H1 (cell line): ENCODE measurements around the gene RNF128. TPM values are rescaled to one million over a fixed set of nuclear protein-coding genes. Genes with fewer than 3 reads are reported as not detected.
A peak's percentile ranks its signal among the peaks of the same experiment; 100 is the strongest.

Source experiments
- CTCF ChIA-PET: fragments of 300-600 bp; sonication (Branson Sonifier 250); formaldehyde crosslinking; loops from one replicate; lab custom pipeline; 2021; ENCODE audit not compliant: partially characterized antibody; lab: Charles Lee
- POLR2A ChIA-PET: fragments of 300-600 bp; sonication (Branson Sonifier 250); formaldehyde crosslinking; loops from one replicate; lab custom pipeline; 2021; ENCODE audit warnings: inconsistent platforms; ENCODE audit not compliant: partially characterized antibody; lab: Charles Lee
- DNase-seq, 2 experiments: peaks; one replicate each; pipeline versions ENCODE4 v3.0.0 to v3.0.0-alpha.2; 2010 to 2022; ENCODE audit warnings: low spot score in 2 of 2, low read depth in 1 of 2, mixed read lengths in 1 of 2
- FAIRE-seq: peaks from 2 replicates; lab custom pipeline; 2011; peaks lifted over from hg19 to GRCh38; lab: Jason Lieb, UNC
- H2AFZ ChIP-seq: 2 replicates; pipeline ENCODE4 v1.8.1; 2012; ENCODE audit warnings: low read length, inconsistent platforms
- H2AK5ac ChIP-seq: 2 replicates; pipeline ENCODE4 v1.6.1; 2013; ENCODE audit warnings: low read depth, low read length
- H2BK120ac ChIP-seq: replicated peaks from 2 replicates; pipeline ENCODE3; 2013; ENCODE audit warnings: low read depth, low read length, inconsistent platforms
- H2BK12ac ChIP-seq: 2 replicates; pipeline ENCODE4 v1.6.1; 2013; ENCODE audit warnings: low read depth, low read length
- H2BK15ac ChIP-seq: 2 replicates; pipeline ENCODE4 v1.6.1; 2013; ENCODE audit warnings: low read length
- H2BK20ac ChIP-seq: 2 replicates; pipeline ENCODE4 v1.6.1; 2013; ENCODE audit warnings: low read length
- H2BK5ac ChIP-seq: 2 replicates; pipeline ENCODE4 v1.6.1; 2013; ENCODE audit warnings: low read depth, low read length
- H3K14ac ChIP-seq: 2 replicates; pipeline ENCODE4 v1.6.1; 2013; ENCODE audit warnings: inconsistent platforms; ENCODE audit not compliant: insufficient read length
- H3K18ac ChIP-seq: 2 replicates; pipeline ENCODE4 v1.6.1; 2013; ENCODE audit warnings: low read length; ENCODE audit errors: extremely low read depth
- H3K23ac ChIP-seq: 2 replicates; pipeline ENCODE4 v1.6.1; 2013; ENCODE audit warnings: inconsistent platforms; ENCODE audit not compliant: insufficient read length
- H3K23me2 ChIP-seq: 2 replicates; pipeline ENCODE4 v1.6.1; 2013; ENCODE audit warnings: low read depth, low read length
- H3K27ac ChIP-seq: 2 replicates; pipeline ENCODE4 v1.6.1; 2011; ENCODE audit warnings: low read depth, low read length, inconsistent platforms
- H3K27me3 ChIP-seq, 4 experiments: replicated peaks in 1 of 4; 1 replicate in 1 of 4; 2 replicates in 3 of 4; pipeline versions ENCODE4 v1.6.1 to v1.8.1; 2011 to 2013; ENCODE audit warnings: low read length in 3 of 4, mild to moderate bottlenecking in 3 of 4, inconsistent platforms in 2 of 4, mixed read lengths in 2 of 4, moderate library complexity in 1 of 4; ENCODE audit not compliant: control insufficient read depth in 3 of 4, insufficient read depth in 3 of 4; ENCODE audit errors: extremely low read depth in 1 of 4
- H3K36me3 ChIP-seq, 4 experiments: 2 replicates each; pipeline versions ENCODE4 v1.6.1 to v1.8.1; 2011 to 2013; ENCODE audit warnings: mild to moderate bottlenecking in 4 of 4, low read length in 3 of 4, moderate library complexity in 2 of 4, control low read depth in 1 of 4, inconsistent platforms in 1 of 4; ENCODE audit not compliant: insufficient read depth in 4 of 4, control insufficient read depth in 2 of 4
- H3K4ac ChIP-seq: replicated peaks from 2 replicates; pipeline ENCODE3; 2013; ENCODE audit warnings: low read length, low read depth, mixed read lengths, inconsistent platforms; ENCODE audit not compliant: insufficient read length
- H3K4me1 ChIP-seq, 4 experiments: replicated peaks in 1 of 4; 1 replicate in 1 of 4; 2 replicates in 3 of 4; pipeline versions ENCODE4 v1.6.1 to v1.8.1; 2011 to 2013; ENCODE audit warnings: low read length in 3 of 4, inconsistent platforms in 2 of 4, mixed read lengths in 1 of 4; ENCODE audit not compliant: insufficient read depth in 4 of 4, control insufficient read depth in 3 of 4
- H3K4me2 ChIP-seq, 2 experiments: 2 replicates each; pipeline versions ENCODE4 v1.6.1 to v1.8.1; 2011 to 2013; ENCODE audit warnings: low read depth in 2 of 2, low read length in 2 of 2, control low read depth in 1 of 2, inconsistent platforms in 1 of 2, mild to moderate bottlenecking in 1 of 2; ENCODE audit not compliant: insufficient read depth in 1 of 2
- H3K4me3 ChIP-seq, 4 experiments: fragments of 200-600, 300-600 bp in 1 of 4; sonication (generic), shearing (Covaris generic), sonication (Bioruptor Twin) in 1 of 4; 2 replicates each; pipeline versions ENCODE4 v1.5.1 to v1.8.1; 2011 to 2016; ENCODE audit warnings: low read length in 4 of 4, low read depth in 3 of 4, control low read depth in 2 of 4, inconsistent platforms in 2 of 4, mild to moderate bottlenecking in 2 of 4, mixed read lengths in 1 of 4, moderate library complexity in 1 of 4; ENCODE audit not compliant: insufficient read depth in 2 of 4; ENCODE audit errors: extremely low read depth in 1 of 4
- H3K56ac ChIP-seq: replicated peaks from 2 replicates; pipeline ENCODE3; 2013; ENCODE audit warnings: low read depth, mild to moderate bottlenecking, mixed read lengths, low read length, inconsistent platforms; ENCODE audit not compliant: insufficient read length
- H3K79me1 ChIP-seq: 2 replicates; pipeline ENCODE4 v1.6.1; 2013; ENCODE audit warnings: low read depth, low read length, control low read depth
- H3K79me2 ChIP-seq, 2 experiments: 2 replicates each; pipeline versions ENCODE4 v1.6.1 to v1.8.1; 2012 to 2013; ENCODE audit warnings: low read length in 2 of 2, mild to moderate bottlenecking in 2 of 2, inconsistent platforms in 1 of 2; ENCODE audit not compliant: insufficient read depth in 2 of 2, control insufficient read depth in 1 of 2
- H3K9ac ChIP-seq, 4 experiments: replicated peaks in 1 of 4; 1 replicate in 1 of 4; 2 replicates in 3 of 4; pipeline versions ENCODE4 v1.6.1 to v1.8.1; 2011 to 2013; ENCODE audit warnings: low read depth in 3 of 4, low read length in 3 of 4, control low read depth in 2 of 4, mild to moderate bottlenecking in 2 of 4, moderate library complexity in 2 of 4, inconsistent platforms in 1 of 4; ENCODE audit errors: extremely low read depth in 1 of 4
- H3K9me3 ChIP-seq, 2 experiments: 2 replicates each; pipeline versions ENCODE4 v1.6.1 to v1.8.1; 2012 to 2013; ENCODE audit warnings: mild to moderate bottlenecking in 2 of 2, moderate library complexity in 2 of 2, control low read depth in 1 of 2, inconsistent platforms in 1 of 2, low read depth in 1 of 2, low read length in 1 of 2, mixed read lengths in 1 of 2; ENCODE audit not compliant: insufficient read depth in 2 of 2
- H4K20me1 ChIP-seq, 2 experiments: replicated peaks in 1 of 2; 2 replicates each; pipeline versions ENCODE3 to v1.8.1; 2011 to 2013; ENCODE audit warnings: inconsistent platforms in 2 of 2, low read length in 2 of 2, mild to moderate bottlenecking in 1 of 2; ENCODE audit not compliant: insufficient read depth in 2 of 2, control insufficient read depth in 1 of 2
- H4K5ac ChIP-seq: 2 replicates; pipeline ENCODE4 v1.6.1; 2013; ENCODE audit warnings: low read length, low read depth, mixed read lengths, inconsistent platforms; ENCODE audit not compliant: insufficient read length
- H4K8ac ChIP-seq: 2 replicates; pipeline ENCODE4 v1.8.0; 2013; ENCODE audit warnings: mild to moderate bottlenecking, moderate library complexity, low read length, inconsistent platforms; ENCODE audit not compliant: insufficient read depth; ENCODE audit errors: extremely low read depth
- H4K91ac ChIP-seq: replicated peaks from 2 replicates; pipeline ENCODE3; 2013; ENCODE audit warnings: low read length, mixed read lengths, inconsistent platforms; ENCODE audit not compliant: insufficient read length
- CTBP2 ChIP-seq: IDR thresholded peaks from 2 replicates; pipeline ENCODE4 v1.7.0; 2011; ENCODE audit warnings: borderline replicate concordance, mild to moderate bottlenecking, moderate library complexity, mixed read lengths, low read length; ENCODE audit not compliant: insufficient read depth, insufficient read length
- GTF2F1 ChIP-seq: IDR thresholded peaks from 2 replicates; pipeline ENCODE4 v1.6.1; 2012; ENCODE audit warnings: low read depth, low read length, improper control_type of control experiment, borderline replicate concordance
- JUN ChIP-seq: IDR thresholded peaks from 2 replicates; pipeline ENCODE4 v1.6.1; 2011; ENCODE audit warnings: low read depth, mild to moderate bottlenecking, improper control_type of control experiment, low read length
- POLR2A ChIP-seq, 2 experiments: IDR thresholded peaks; 1 replicate in 1 of 2; 2 replicates in 1 of 2; pipeline ENCODE4 v1.6.1; 2011; ENCODE audit warnings: low read depth in 2 of 2, low read length in 2 of 2, mild to moderate bottlenecking in 2 of 2; ENCODE audit errors: control extremely low read depth in 1 of 2
- POLR2AphosphoS5 ChIP-seq: IDR thresholded peaks from 2 replicates; pipeline ENCODE4 v1.6.1; 2011; ENCODE audit warnings: low read depth, low read length
- RAD21 ChIP-seq, 2 experiments: IDR thresholded peaks in 1 of 2; conservative IDR thresholded peaks in 1 of 2; 2 replicates each; pipeline ENCODE4 v1.6.1; 2011; ENCODE audit warnings: low read depth in 2 of 2, low read length in 2 of 2, improper control_type of control experiment in 1 of 2, inconsistent platforms in 1 of 2, mild to moderate bottlenecking in 1 of 2, moderate library complexity in 1 of 2
- RFX5 ChIP-seq: IDR thresholded peaks from 2 replicates; pipeline ENCODE4 v1.6.1; 2011; ENCODE audit warnings: low read depth, low read length, improper control_type of control experiment, borderline replicate concordance
- SIN3A ChIP-seq, 2 experiments: IDR thresholded peaks in 1 of 2; conservative IDR thresholded peaks in 1 of 2; 2 replicates each; pipeline ENCODE4 v1.6.1; 2011 to 2012; ENCODE audit warnings: low read length in 2 of 2, improper control_type of control experiment in 1 of 2, low read depth in 1 of 2, mild to moderate bottlenecking in 1 of 2
- SIX5 ChIP-seq: IDR thresholded peaks from 2 replicates; pipeline ENCODE4 v1.6.1; 2011; ENCODE audit warnings: mild to moderate bottlenecking, low read depth, low read length
- SP4 ChIP-seq: IDR thresholded peaks from 2 replicates; pipeline ENCODE4 v1.6.1; 2012; ENCODE audit warnings: low read length, inconsistent platforms
- TAF7 ChIP-seq: optimal IDR thresholded peaks from 2 replicates; pipeline ENCODE3; 2011; ENCODE audit warnings: low read depth, mild to moderate bottlenecking, inconsistent platforms, low read length, moderate library complexity, borderline replicate concordance
- TCF12 ChIP-seq: IDR thresholded peaks from 2 replicates; pipeline ENCODE4 v1.6.1; 2011; ENCODE audit warnings: low read depth, mild to moderate bottlenecking, low read length
- WGBS, 2 experiments: shearing (Covaris generic) in 1 of 2; methylation state at CpG; one replicate each; pipeline versions ENCODE4 v1.1.6 to v1.1.7; 2013 to 2015; ENCODE audit warnings: low lambda C conversion rate in 2 of 2, mixed read lengths in 2 of 2, inconsistent platforms in 1 of 2, low coverage in 1 of 2, missing lambda C conversion rate in 1 of 2; ENCODE audit not compliant: insufficient replicate concordance in 2 of 2, insufficient coverage in 1 of 2, insufficient read length in 1 of 2; ENCODE audit errors: extremely low coverage in 1 of 2, missing lambda C conversion rate in 1 of 2; 5-methylcytosine and 5-hydroxymethylcytosine counted together
- polyA plus RNA-seq, 7 experiments: library from polyadenylated mRNA; depleted of rRNA in 3 of 7; stranded (reverse) in 5 of 7; unstranded in 2 of 7; fragments of >200 nt in 5 of 7; fragments of 200-250 nt in 2 of 7; gene quantifications; 1 replicate in 5 of 7; 2 replicates in 1 of 7; 4 replicates in 1 of 7; pipeline versions ENCODE4 v1.2.1 to v1.2.3, GENCODE V29; 2011 to 2013; ENCODE audit warnings: missing spikeins in 2 of 7, mixed read lengths in 2 of 7
- total RNA-seq: library from RNA; stranded (reverse); fragmentation: NEBNext Ultra II Directional; extraction: Animal tissue kit (Norgen Biotek cat#: 25700); gene quantifications from 2 replicates; pipeline ENCODE4 v1.2.1, GENCODE V29; 2021

RNF128 gene
- total and polyA plus RNA-seq, 2 of the 8 experiments (the other 6 are each of a cell fraction or from before 2014, with no cell fraction given), result 0.74 to 2.0 TPM

- no peak overlapping the region for H2BK12ac ChIP-seq
- DNase-seq, result no peak
- H2BK120ac ChIP-seq, result no peak overlapping the region
- H4K91ac ChIP-seq, result no peak overlapping the region
- no peak overlapping the region for H3K14ac ChIP-seq
- no peak overlapping the region for H2BK20ac ChIP-seq
- H3K18ac ChIP-seq, result no peak overlapping the region; the same call in 1 of the 2 replicates
- peak overlapping the region; percentile 44; the same call in 1 of the 2 replicates for H2AFZ ChIP-seq
- H3K23me2 ChIP-seq, result no peaks in the 10 kb centered on the region
- peak overlapping the region; percentile 62; the same call in 1 of the 2 replicates for H4K8ac ChIP-seq
- no peaks in the 10 kb centered on the region for H4K20me1 ChIP-seq
- peaks cover 0 to 6% (median 2%) of the 10 kb centered on the region in 4 experiments; a peak in 4 of 7 replicates for H3K4me1 ChIP-seq
- no peak overlapping the region for H3K4me2 ChIP-seq
- H3K9ac ChIP-seq, result no peak overlapping the region
- no peak overlapping the region for H3K56ac ChIP-seq
- H3K36me3 ChIP-seq, result no peaks in the 10 kb centered on the region
- FAIRE-seq, result peak; percentile 48
- H3K27me3 ChIP-seq, result no peaks in the 10 kb centered on the region
- H2BK15ac ChIP-seq, result no peak overlapping the region
- WGBS, 2 experiments, result 65% methylated on average over 1 of the region's 1 CpG; no CpG with 5 or more reads in 1 of the 2 experiments
- H4K5ac ChIP-seq, result no peak overlapping the region
- 0 out of 4 replicates have a peak, but pooled peaks cover 0 to 3% of the 10 kb centered on the region in 2 experiments for H3K9me3 ChIP-seq
- H2BK5ac ChIP-seq, result no peak overlapping the region
- POLR2A ChIA-PET, result no interaction called here
- CTCF ChIA-PET, result interaction anchor here (0.6 to 1.5 kb wide), 7 partner anchors 17 to 310 kb away, joined by 3 to 7 read pairs (median 3); no protein-coding TSS in a partner anchor
- no peak overlapping the region for H3K4ac ChIP-seq
- H3K23ac ChIP-seq, result no peak overlapping the region
- H3K79me2 ChIP-seq, result no peaks in the 10 kb centered on the region
- H3K4me3 ChIP-seq, result no peak overlapping the region
- H3K27ac ChIP-seq, result no peak overlapping the region; the same call in 1 of the 2 replicates
- no peaks in the 10 kb centered on the region for H3K79me1 ChIP-seq
- no peak overlapping the region for H2AK5ac ChIP-seq
- TF ChIP-seq SP4, result no peak
- no peak for TF ChIP-seq SIN3A (conservative IDR thresholded peaks at IDR 0.05 in 1 of 2, IDR thresholded peaks at IDR 0.05 in 1 of 2; ENCODE audit: low read depth in 1 of 2, low read length in 2 of 2)
- no peak for TF ChIP-seq TAF7
- TF ChIP-seq GTF2F1, result no peak
- no peak for TF ChIP-seq TCF12
- peak; percentile 71 to 72 for TF ChIP-seq RAD21 (IDR thresholded peaks at IDR 0.05 in 1 of 2, conservative IDR thresholded peaks at IDR 0.05 in 1 of 2; ENCODE audit: low read depth in 2 of 2, low read length in 2 of 2)
- TF ChIP-seq JUN, result no peak
- no peak for TF ChIP-seq POLR2AphosphoS5
- TF ChIP-seq RFX5, result no peak
- TF ChIP-seq CTBP2, result no peak
- TF ChIP-seq POLR2A (IDR thresholded peaks at IDR 0.05; ENCODE audit: control extremely low read depth in 1 of 2, low read depth in 2 of 2, low read length in 2 of 2), result no peak
- no peak for TF ChIP-seq SIX5
These were observed 25.7 kb downstream of the RNF128 start for GRCh38 chrX:106752101-106752678.
